GM12891 (cell line): ENCODE measurements around the gene PCCA.

Experiments used
- PAX5 ChIP-seq: IDR thresholded peaks from 2 replicates; pipeline ENCODE4 v1.6.1; 2011; ENCODE audit warnings: low read length, moderate library complexity, mild to moderate bottlenecking; ENCODE audit not compliant: insufficient read depth, severe bottlenecking
- POLR2A ChIP-seq: IDR thresholded peaks from 2 replicates; pipeline ENCODE4 v1.6.1; 2011; ENCODE audit warnings: low read depth, low read length, control low read depth
- POLR2AphosphoS5 ChIP-seq: IDR thresholded peaks from 2 replicates; pipeline ENCODE4 v1.6.1; 2011; ENCODE audit warnings: low read depth, low read length, control low read depth
- SPI1 ChIP-seq: IDR thresholded peaks from 2 replicates; pipeline ENCODE4 v1.6.1; 2011; ENCODE audit warnings: low read depth, low read length, control low read depth

DNA sequence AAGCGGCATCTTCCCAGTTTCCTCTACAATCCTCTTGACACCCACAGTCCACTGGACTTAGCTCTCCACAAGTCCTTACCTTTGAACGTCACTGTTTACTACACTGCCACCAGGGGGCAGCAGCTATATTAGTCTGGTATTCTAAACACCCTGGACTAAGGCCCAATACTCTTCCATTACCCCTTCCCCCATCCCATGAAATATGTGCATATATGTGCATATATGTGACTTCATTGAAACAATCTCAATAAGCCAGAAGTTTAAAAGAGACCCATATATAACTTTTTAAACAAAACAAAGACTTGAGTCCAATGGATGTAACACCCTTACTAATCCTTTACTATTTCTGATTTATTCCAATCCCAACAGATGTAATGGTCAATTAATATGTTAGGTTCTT, 484.2 kb downstream of the PCCA start:
- TF ChIP-seq SPI1 (no peak), POLR2A (no peak), POLR2AphosphoS5 (no peak), PAX5 (no peak)
